Liver (tissue), 3 donors: ENCODE measurements around the gene CLC.

Experiments
- ATF3 ChIP-seq: IDR thresholded peaks from 2 replicates; pipeline ENCODE4 v1.6.1; 2016; ENCODE audit warnings: antibody characterized with exemption
- CTCF ChIP-seq: fragments of 150-350 bp; IDR thresholded peaks from 2 replicates; pipeline ENCODE4 v1.5.1; 2017; ENCODE audit warnings: improper control_type of control experiment, low read depth, low read length; ENCODE audit not compliant: missing input control
- EGR1 ChIP-seq, 2 donors: IDR thresholded peaks; 2 replicates each; pipeline ENCODE4 v1.6.1; 2016 to 2018; ENCODE audit warnings: antibody characterized with exemption in 2 of 2, low read depth in 2 of 2
- GABPA ChIP-seq, 2 donors: IDR thresholded peaks in 1 of 2; conservative IDR thresholded peaks in 1 of 2; 2 replicates each; pipeline ENCODE4 v1.6.1; 2016; ENCODE audit warnings: antibody characterized with exemption in 2 of 2, mild to moderate bottlenecking in 1 of 2, moderate library complexity in 1 of 2
- HNF4A ChIP-seq, 2 donors: conservative IDR thresholded peaks; 2 replicates each; pipeline ENCODE4 v1.6.1; 2016; ENCODE audit warnings: antibody characterized with exemption in 2 of 2, mild to moderate bottlenecking in 2 of 2
- JUND ChIP-seq, 2 donors: IDR thresholded peaks; 2 replicates each; pipeline ENCODE4 v1.6.1; 2016; ENCODE audit warnings: antibody characterized with exemption in 2 of 2
- MAX ChIP-seq: IDR thresholded peaks from 2 replicates; pipeline ENCODE4 v1.6.1; 2016; ENCODE audit warnings: antibody characterized with exemption
- NR2F2 ChIP-seq: IDR thresholded peaks from 2 replicates; pipeline ENCODE4 v1.6.1; 2016; ENCODE audit warnings: antibody characterized with exemption
- RAD21 ChIP-seq, 2 donors: IDR thresholded peaks; 2 replicates each; pipeline ENCODE4 v1.6.1; 2016; ENCODE audit warnings: antibody characterized with exemption in 2 of 2, mild to moderate bottlenecking in 2 of 2
- REST ChIP-seq: IDR thresholded peaks from 2 replicates; pipeline ENCODE4 v1.6.1; 2016; ENCODE audit warnings: antibody characterized with exemption, mild to moderate bottlenecking
- SP1 ChIP-seq: IDR thresholded peaks from 2 replicates; pipeline ENCODE4 v1.6.1; 2018; ENCODE audit warnings: antibody characterized with exemption, mild to moderate bottlenecking
- TAF1 ChIP-seq: conservative IDR thresholded peaks from 2 replicates; pipeline ENCODE4 v1.6.1; 2016; ENCODE audit warnings: antibody characterized with exemption, mild to moderate bottlenecking
- ZBTB33 ChIP-seq: IDR thresholded peaks from 2 replicates; pipeline ENCODE4 v1.6.1; 2016; ENCODE audit warnings: antibody characterized with exemption
- donor health status: healthy.
- donor health status: healthy.

GRCh38 chr19:39731685-39732084 lies 6.1 kb downstream of the CLC start:
- no peak for TF ChIP-seq CTCF
- TF ChIP-seq RAD21 (IDR thresholded peaks at IDR 0.05) = no peak
- TF ChIP-seq TAF1 = no peak
- no peak for TF ChIP-seq REST
- TF ChIP-seq GABPA (IDR thresholded peaks at IDR 0.05 in 1 of 2, conservative IDR thresholded peaks at IDR 0.05 in 1 of 2) = no peak
- TF ChIP-seq ZBTB33 = no peak
- TF ChIP-seq SP1 = no peak
- no peak for TF ChIP-seq JUND (IDR thresholded peaks at IDR 0.05)
- no peak for TF ChIP-seq MAX
- TF ChIP-seq NR2F2 = no peak
- TF ChIP-seq ATF3 = no peak
- TF ChIP-seq HNF4A (conservative IDR thresholded peaks at IDR 0.05) = no peak
- TF ChIP-seq EGR1 (IDR thresholded peaks at IDR 0.05; ENCODE audit: low read depth in 2 of 2) = no peak
